Measurements from ENCODE around the gene HSPB1.

- TF ChIP-seq CTCF (IDR thresholded peaks at IDR 0.05; ENCODE audit: low read depth, low read length, missing input control) (no peak), JUND (IDR thresholded peaks at IDR 0.05) (no peak), RAD21 (IDR thresholded peaks at IDR 0.05) (no peak), RXRA (IDR thresholded peaks at IDR 0.05) (no peak), GABPA (IDR thresholded peaks at IDR 0.05 in 1 of 2, conservative IDR thresholded peaks at IDR 0.05 in 1 of 2) (no peak), YY1 (IDR thresholded peaks at IDR 0.05) (no peak), HNF4G (IDR thresholded peaks at IDR 0.05) (no peak), ATF3 (IDR thresholded peaks at IDR 0.05) (no peak), SP1 (IDR thresholded peaks at IDR 0.05) (no peak)
Measured at GRCh38 chr7:76352193-76352592, 49.7 kb downstream of the HSPB1 start.
